HEK293T (cell line): ENCODE data around the gene PALLD.

Experiments
- BHLHE40 ChIP-seq: fragments of 450-650 bp; IDR thresholded peaks from 2 replicates; pipeline ENCODE4 v1.6.1; 2016; ENCODE audit warnings: mild to moderate bottlenecking, moderate library complexity, borderline replicate concordance
- CTBP1 ChIP-seq: fragments of 450-650 bp; IDR thresholded peaks from 2 replicates; pipeline ENCODE4 v1.6.1; 2016; ENCODE audit warnings: borderline replicate concordance
- ELF4 ChIP-seq: fragments of 450-650 bp; IDR thresholded peaks from 2 replicates; pipeline ENCODE4 v1.6.1; 2017; ENCODE audit warnings: antibody characterized with exemption
- SP1 ChIP-seq: fragments of 450-650 bp; IDR thresholded peaks from 2 replicates; pipeline ENCODE4 v1.6.1; 2017

GRCh38 chr4:168575473-168575872, 78.6 kb downstream of the PALLD start:
- TF ChIP-seq SP1 (no peak), CTBP1 (no peak), ELF4 (no peak), BHLHE40 (no peak)
